Retina (tissue), 1 donor: Measurements from ENCODE around the gene GLO1.

ENCODE experiments used
- DNase-seq: peaks from one replicate; pipeline ENCODE4 v3.0.0-alpha.2; 2016

GLO1 gene

GRCh38 chr6:38702558-38703397, at the start of gene GLO1:
TSS of gene GLO1 (minus strand) at chr6:38703145. CDS start at chr6:38703054, 91 bp downstream.
- DNase-seq = peak; percentile 96

- no peak for DNase-seq
Measured at GRCh38 chr6:38750968-38751615, 48.1 kb upstream of the GLO1 start.

- DNase-seq = no peak
Measured at GRCh38 chr6:38749473-38749872, 46.5 kb upstream of the GLO1 start.

DNA sequence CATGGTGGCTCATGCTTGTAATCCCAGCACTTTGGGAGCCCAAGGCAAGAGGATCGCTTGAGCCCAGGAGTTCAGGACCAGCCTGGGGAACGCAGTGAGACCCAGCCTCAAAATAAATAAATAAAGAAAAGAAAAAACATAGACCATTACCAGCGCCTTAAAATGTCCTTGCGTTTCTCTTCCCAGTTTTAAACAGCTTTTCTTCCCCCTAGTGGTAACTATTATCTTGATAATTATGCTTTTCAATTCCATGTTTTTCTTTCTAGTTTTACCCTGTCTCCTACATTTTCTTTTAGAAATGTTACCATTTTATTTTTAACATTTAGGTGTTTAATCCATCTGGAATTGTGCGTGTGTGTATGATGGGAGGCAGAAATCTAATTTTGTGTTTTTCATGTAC, 36.6 kb upstream of the GLO1 start:
- DNase-seq = no peak

- DNase-seq = no peak
Measured at GRCh38 chr6:38738261-38738660, 35.3 kb upstream of the GLO1 start.

GRCh38 chr6:38736951-38737350, 34.0 kb upstream of the GLO1 start:
- DNase-seq = no peak

DNA sequence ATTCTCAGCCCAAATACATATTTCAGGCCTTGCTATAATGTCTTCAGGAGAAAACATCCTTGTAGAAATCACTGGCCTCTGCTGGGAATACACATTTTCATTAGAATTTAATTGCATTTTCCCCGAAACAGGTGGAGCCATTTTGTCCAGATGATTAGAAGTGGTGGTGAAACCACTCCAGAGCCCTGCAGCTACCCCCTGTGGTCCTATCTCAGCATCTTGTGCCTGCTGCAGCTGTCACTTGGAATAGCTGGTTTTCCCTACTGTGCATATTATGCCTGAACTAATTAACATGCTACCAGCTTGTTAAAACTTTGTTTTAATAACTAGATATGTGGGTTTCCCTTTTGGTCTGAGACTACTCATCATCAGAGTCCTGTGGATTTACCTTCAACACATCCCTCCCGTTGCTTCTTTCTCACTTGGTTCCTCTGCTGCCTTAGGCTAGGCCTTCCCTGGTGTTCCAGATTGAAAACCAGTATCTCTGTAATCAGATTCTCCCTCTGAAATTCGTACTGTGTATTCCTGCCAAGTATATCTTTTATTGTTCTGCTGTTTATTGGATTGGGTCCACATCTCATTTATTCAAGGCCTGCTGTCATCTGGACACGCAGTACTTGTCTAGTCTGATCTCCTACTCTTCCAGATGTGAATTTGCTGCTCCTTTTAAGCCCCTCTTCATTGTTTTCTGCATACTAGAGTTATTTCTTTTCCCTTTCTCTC, 27.4 kb upstream of the GLO1 start:
- DNase-seq = peak; percentile 14

- DNase-seq = no peak
Measured at GRCh38 chr6:38728203-38728602, 25.3 kb upstream of the GLO1 start.

DNA sequence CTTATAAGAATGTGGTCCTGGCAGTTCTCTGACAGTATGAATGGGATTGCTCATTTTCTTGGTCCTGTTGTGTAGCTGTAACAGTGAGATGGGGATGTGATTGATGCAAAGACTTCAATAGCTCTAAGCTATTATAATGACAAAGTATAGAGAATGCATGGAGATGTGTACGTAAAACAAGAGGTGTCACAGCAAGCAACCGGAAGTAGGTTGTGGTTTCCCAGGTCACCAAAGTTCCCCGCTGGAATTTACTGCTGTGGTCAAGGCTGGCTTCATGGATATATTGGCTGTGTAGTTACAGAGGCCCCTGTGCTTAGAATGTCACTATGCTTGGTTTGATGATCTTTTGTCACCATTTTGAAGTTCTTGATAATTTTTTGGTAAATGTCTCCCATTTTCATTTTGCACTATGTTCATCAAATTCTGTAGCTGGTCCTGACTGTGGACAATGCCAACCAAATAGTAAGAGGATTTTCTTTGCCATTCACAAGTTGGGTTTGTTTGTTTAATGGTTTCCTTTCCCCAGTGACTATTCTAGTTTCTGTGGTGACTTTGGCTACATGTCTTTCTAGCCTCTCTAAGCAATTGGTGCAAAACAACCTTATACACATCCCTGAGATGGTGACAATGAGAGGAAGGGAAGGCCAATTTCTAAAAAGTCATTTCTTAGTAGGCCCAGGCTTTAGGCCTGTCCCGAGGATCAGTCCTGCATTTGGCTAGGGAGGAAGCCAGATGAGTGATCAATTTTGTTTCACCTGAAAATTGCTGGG, 22.7 kb upstream of the GLO1 start:
- no peak for DNase-seq

DNA sequence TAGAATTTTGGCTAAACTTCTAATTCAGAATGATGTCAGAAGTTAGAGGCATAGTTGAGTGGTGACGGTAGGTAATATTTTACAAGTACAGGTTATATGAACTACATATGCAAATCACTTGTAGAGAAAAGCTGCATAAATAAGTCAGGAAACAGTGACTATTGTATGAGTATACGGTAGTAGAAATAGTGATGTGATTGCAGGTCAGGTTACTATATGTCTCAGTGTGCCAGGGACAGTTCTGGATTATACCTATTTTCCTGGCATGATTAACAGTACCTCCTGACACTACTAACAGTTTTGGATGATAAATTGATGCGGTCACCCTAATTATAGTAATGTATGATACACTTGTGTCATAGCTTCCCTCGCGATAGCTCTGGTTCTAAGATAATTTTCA, 21.4 kb upstream of the GLO1 start:
- DNase-seq = no peak

- no peak for DNase-seq
Measured at GRCh38 chr6:38723783-38724182, 20.8 kb upstream of the GLO1 start.

DNA sequence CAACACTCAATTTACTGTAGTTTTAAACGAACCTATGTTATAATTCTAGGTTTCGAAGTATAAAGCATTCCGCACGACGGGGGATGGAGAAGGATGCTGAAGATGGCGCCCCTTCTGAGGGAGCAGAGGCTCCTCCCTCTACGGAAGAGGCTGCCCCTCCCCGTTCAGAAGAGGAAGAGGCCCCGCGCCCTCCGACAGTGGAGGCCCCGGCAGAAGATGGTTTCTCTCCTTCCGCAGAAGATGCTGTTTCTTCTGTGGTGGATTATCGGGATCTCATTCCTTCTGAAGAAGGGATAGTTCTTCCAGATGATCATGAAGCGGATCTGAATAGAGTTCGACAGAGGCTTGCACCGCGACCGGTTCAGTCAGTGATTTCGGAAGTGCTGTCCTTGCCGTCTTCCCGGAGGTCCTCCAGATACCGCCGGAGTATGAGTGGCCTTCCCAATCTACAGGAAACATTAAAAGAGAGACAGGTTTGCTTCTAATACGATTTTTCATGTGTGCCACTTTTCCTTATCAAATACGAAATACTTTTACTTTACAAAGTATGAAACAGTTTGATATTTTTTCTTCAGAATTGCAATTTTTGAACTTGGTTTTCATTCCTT, 19.9 kb upstream of the GLO1 start:
- no peak for DNase-seq

DNA sequence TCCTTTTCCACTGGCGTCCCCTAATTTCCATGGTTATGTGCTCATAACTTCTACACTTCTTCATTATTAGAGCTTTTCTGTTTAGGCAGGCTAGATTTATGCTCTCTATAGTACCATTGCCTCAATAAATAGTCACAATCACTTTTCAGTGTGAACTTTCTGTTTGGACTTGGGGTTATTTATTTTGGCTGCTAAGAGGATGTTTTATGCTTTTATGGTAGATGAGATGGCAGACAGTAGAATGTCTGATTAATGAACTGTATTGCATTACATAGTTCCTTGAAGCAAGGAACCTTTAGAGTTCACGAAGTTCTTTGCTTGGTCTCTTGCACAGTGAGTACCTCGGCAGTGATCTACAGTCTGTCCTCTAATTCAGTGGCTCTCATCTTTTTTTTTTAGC, 19.1 kb upstream of the GLO1 start:
- DNase-seq = no peak

DNA sequence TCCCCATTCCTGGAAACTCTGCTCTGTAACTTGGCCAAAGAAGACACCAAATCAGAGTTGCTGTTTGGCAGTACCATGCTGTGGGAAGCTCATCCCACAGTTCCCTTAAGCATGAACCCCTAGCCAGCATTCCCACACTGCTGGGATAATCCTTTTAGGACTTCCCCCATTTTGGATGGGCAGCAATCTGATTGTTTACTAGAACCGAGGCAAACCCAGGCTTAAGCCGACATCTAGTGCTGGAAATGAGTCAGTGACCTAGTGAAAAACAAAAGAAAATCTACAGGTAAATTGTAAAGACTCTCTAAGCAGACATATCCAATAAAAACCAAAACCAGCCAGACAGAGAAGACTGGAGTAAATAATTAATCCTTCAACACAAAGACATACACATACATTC, 17.4 kb upstream of the GLO1 start:
- DNase-seq = no peak

GRCh38 chr6:38719358-38719757, 16.4 kb upstream of the GLO1 start:
- DNase-seq = no peak

DNA sequence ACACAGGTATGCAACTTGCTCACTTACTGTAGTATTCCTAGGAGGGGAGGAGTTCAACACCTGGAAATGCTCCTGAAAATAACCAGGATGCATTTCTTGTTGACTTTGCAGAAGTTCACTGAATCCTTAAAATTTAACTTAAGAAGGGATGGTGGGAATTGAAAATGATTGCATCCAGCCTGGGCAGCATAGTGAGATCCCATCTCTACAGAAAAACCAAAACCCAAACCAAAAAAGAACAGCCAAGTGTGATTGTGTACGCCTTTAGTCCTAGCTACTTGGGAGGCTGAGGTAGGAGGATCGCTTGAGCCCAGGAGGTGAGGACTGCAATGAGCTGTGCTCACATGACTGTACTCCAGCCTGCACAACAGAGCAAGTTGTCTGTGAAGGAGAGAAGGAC, 13.9 kb upstream of the GLO1 start:
- DNase-seq = no peak

GRCh38 chr6:38715016-38715689, 12.2 kb upstream of the GLO1 start, which contains the start of gene DNAH8:
TSS of gene DNAH8 (plus strand) at chr6:38715311. CDS start at chr6:38722810, 7,499 bp downstream.
- peak; percentile 65 for DNase-seq

DNA sequence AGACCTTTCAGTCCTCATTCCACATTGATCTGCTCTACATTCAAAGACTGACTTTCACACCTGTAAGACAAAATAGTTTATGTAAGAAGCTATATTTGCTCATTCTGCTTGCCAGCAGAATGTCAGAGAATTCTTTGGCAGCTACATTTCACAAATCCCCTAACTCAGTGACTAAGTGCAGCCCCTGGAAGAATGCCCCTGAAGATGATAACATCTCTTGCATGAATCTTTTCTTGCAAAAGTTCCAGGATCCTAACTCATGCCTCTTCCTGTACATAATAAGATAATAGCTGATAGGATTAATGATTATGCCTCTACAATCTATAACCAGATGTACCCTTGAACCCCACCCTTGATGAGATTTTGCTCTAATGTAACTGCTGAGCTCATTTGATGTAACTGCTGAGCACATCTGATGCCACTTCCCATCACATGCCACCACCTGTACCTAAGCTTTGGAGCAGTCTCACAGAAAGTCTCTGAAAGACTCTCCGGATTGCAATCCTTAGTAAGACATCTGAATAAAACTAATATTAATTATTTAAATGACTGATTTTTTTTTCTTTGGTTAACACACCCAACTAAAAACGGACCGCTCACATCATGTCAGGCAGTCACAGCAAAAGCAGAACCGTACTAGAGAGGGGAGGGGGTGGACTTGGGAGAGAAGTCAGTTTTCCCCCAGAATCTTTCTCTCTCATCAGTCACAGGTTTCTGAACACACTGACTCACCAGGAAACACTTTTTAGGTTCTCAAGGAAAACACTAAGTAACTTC, 11.5 kb upstream of the GLO1 start:
- DNase-seq = no peak

DNA sequence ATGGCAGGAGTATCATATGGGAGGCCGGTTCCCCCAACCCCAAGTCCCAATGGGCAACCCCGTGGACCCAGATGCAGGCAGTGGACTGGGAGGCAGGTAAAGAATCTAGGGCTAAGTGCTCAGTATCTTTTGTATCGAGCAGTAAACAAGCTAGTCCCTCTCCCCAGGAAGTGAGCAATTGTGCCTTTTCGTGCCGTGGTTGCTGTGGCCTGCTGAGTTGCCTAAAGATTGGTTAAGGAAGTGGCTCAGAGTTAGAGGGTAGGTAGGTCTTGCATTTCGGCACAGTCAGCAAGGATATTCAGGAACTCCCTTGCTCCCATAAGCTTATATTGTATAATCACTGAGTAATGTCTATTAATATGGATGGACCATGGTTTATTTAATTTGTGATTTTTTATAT, 10.9 kb upstream of the GLO1 start:
- DNase-seq = no peak

- no peak for DNase-seq
Measured at GRCh38 chr6:38708496-38708895, 5.6 kb upstream of the GLO1 start.

GRCh38 chr6:38705924-38706323, 3.0 kb upstream of the GLO1 start:
- DNase-seq = no peak
